ENCODE measurements around the gene TWIST2. TPM values are rescaled to one million over a fixed set of nuclear protein-coding genes. Genes with fewer than 3 reads are reported as not detected.

TWIST2 gene
- total and polyA plus RNA-seq, 7 donors, result 0.58 to 1.2 (median 0.90) TPM

- no peaks in the 10 kb centered on the region for H3K9me3 ChIP-seq
- H3K36me3 ChIP-seq (ENCODE audit: insufficient read depth in 1 of 2, low read depth in 1 of 2), result no peaks in the 10 kb centered on the region
- H3K4me3 ChIP-seq, result no peak overlapping the region
- DNase-seq, result peak; percentile 57 to 78
- ATAC-seq, result peak; percentile 31 to 67 (median 52)
- 43 to 57% (median 46%) methylated on average over 43 of the region's 43 CpGs for WGBS, 3 donors
- intact Hi-C loops (cut with DNase I), result no loop called here
- TF ChIP-seq, protein P1, sequence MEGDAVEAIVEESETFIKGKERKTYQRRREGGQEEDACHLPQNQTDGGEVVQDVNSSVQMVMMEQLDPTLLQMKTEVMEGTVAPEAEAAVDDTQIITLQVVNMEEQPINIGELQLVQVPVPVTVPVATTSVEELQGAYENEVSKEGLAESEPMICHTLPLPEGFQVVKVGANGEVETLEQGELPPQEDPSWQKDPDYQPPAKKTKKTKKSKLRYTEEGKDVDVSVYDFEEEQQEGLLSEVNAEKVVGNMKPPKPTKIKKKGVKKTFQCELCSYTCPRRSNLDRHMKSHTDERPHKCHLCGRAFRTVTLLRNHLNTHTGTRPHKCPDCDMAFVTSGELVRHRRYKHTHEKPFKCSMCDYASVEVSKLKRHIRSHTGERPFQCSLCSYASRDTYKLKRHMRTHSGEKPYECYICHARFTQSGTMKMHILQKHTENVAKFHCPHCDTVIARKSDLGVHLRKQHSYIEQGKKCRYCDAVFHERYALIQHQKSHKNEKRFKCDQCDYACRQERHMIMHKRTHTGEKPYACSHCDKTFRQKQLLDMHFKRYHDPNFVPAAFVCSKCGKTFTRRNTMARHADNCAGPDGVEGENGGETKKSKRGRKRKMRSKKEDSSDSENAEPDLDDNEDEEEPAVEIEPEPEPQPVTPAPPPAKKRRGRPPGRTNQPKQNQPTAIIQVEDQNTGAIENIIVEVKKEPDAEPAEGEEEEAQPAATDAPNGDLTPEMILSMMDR (IDR thresholded peaks at IDR 0.05), result no peak
- no peaks in the 10 kb centered on the region for H3K4me1 ChIP-seq
- peaks cover 0 to 5% (median 3%) of the 10 kb centered on the region in 3 donors for H3K27me3 ChIP-seq (ENCODE audit: insufficient read depth in 3 of 3, low read length in 2 of 3)
- no peak overlapping the region for H3K27ac ChIP-seq
These were observed 61.4 kb downstream of the TWIST2 start for GRCh38 chr2:238908960-238909951.

GRCh38 chr2:238910751-238911351, 63.0 kb downstream of the TWIST2 start:
- Histone ChIP-seq H3K9me3 (no peaks in the 10 kb centered on the region), H3K4me3 (no peak overlapping the region), H3K36me3 (ENCODE audit: insufficient read depth in 1 of 2, low read depth in 1 of 2) (no peaks in the 10 kb centered on the region), H3K4me1 (no peaks in the 10 kb centered on the region), H3K27me3 (ENCODE audit: insufficient read depth in 3 of 3, low read length in 2 of 3) (peaks cover 0 to 17% (median 9%) of the 10 kb centered on the region in 3 donors), H3K27ac (no peak overlapping the region)
- intact Hi-C loops (cut with DNase I), result no loop called here
- 74 to 77% (median 74%) methylated on average over 10 of the region's 10 CpGs for WGBS, 3 donors
- ATAC-seq (no peak), DNase-seq (no peak)
- TF ChIP-seq, protein P1 (IDR thresholded peaks at IDR 0.05), result no peak

- H3K4me1 ChIP-seq, result no peaks in the 10 kb centered on the region
- no peak for DNase-seq
- 79 to 85% (median 83%) methylated on average over 20 to 21 of the region's 21 CpGs for WGBS, 3 donors
These were observed 63.7 kb downstream of the TWIST2 start for GRCh38 chr2:238911376-238912227.

More at GRCh38 chr2:238911376-238912227, 63.7 kb downstream of the TWIST2 start:
- Histone ChIP-seq H3K27ac (no peak overlapping the region), H3K4me3 (no peak overlapping the region), H3K27me3 (ENCODE audit: insufficient read depth in 3 of 3, low read length in 2 of 3) (peaks cover 0 to 21% (median 9%) of the 10 kb centered on the region in 3 donors), H3K36me3 (ENCODE audit: insufficient read depth in 1 of 2, low read depth in 1 of 2) (no peaks in the 10 kb centered on the region), H3K9me3 (no peaks in the 10 kb centered on the region)
- intact Hi-C loops (cut with DNase I), result no loop called here
- TF ChIP-seq, protein P1 (IDR thresholded peaks at IDR 0.05), result no peak
- no peak for ATAC-seq
